HG03060 (cell line): ENCODE data around the gene HIVEP3.

Experiments used
- ATAC-seq: cut with Tn5 transposase; IDR thresholded peaks from one replicate; pipeline ENCODE4 v1.9.1; 2021; ENCODE audit warnings: low read depth, moderate number of reproducible peaks; ENCODE audit not compliant: unreplicated experiment

The HIVEP3 gene

DNA sequence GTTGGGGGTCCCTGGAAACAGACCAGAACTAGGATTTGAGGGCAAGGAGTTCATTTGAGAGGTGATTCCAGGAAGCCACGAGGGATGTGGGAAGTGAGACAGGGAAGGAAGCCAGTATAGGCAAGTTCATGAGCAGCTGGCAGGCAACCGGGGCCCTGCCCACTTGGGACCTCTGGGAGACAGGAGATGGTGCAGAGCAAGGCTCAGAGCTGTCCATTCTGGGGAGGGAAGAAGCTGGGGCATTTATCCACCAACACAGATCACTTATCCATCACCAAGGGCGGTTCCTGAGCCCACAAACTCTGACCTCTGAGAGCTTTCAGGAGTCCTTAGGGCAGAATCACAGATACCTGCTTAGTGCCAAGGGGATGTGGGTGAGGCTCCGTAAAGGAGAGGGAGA is 451.0 kb downstream of the HIVEP3 start:
- no peak for ATAC-seq

DNA sequence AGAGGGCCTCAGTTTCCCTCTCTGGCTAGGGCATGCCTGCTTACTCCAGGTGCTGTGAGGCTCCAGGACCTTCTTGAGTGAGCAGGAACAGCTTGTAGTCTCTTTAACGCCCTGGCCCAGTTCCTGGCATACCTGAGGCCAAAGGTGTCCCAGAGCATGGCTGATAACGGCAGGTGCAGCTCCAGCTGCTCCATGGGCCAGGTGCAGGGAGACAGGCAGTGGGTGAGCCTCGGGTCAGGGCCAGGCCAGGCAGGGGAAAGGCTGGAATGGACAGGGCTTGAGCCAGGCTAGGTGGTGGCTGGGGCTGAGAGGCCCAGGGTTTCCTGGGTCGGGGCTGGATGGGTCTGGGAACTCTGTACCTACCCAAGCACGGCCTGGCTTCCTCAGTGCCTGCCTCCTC is 452.6 kb downstream of the HIVEP3 start:
- no peak for ATAC-seq

DNA sequence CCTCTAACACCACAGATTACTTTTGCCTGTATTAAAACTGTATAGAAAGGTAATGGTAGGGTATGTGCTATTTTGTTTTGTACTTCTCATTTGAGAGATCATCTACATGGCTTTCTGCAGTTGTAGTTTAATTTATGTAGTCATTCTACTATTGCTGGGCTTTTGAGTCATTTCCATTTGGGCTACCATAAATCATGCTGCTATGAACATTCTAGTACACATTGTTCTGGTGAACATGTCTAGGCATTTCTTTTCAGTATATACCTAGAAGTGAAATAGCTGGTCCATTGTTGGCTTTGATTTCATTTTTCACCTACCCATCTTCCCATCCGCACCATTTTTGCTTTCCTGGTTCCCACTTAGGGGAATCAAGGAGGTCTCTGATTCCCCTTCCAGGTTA is 453.0 kb downstream of the HIVEP3 start:
- no peak for ATAC-seq

DNA sequence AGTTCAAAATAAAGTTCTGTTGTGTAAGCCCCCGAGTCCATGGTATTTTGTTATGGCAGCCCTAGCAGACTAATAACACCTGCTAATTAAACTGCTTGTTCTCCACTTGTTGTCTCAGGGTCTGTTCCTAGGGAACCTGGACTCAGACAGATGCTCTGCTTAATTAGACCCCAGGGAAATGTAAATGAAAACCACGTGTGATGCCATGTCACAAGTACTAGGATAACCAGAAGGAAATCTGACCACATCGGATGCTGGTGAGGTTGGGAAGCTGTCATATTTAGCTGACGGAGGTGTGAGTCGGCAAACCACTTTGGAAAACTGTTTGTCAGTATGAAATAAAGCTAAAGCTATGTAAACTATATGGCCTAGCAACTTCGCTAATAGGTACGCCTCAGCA is 453.8 kb downstream of the HIVEP3 start:
- ATAC-seq, result no peak

DNA sequence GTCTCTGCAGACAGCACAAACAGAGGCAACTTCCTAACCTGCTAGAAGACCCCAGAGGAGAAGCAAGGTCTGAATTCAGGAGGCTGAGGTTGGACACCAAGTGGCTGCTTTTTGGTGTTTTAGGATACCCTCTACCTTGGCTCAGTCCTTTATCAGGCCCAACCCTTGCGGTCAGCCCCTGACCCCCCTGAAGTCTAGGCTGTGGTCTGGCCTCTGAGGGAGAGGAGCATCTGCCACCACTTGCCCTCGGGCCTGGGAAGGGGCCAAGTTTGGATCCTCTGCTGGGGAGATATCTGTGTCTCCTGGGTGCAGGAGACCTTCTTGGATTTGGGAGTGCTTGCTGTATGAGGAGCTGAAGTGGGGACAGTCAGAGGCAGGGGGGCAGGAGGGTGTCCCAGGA is 455.2 kb downstream of the HIVEP3 start:
- ATAC-seq, result no peak

DNA sequence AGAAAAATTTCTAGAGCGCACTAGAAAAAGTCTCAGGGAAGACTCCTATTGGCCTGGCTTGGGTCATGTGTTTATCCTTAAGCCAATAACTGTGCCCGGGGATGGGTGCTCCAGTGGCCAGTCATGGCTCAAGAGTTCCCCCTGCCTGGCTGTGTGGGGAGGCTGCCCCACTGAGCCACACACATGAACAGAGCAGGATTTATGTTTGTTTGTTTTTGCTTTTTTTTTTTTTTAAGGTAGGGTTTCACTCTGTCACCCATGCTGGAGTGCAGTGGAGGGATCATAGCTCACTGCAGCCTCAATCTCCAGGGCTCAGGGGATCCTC is 456.1 kb downstream of the HIVEP3 start:
- no peak for ATAC-seq

DNA sequence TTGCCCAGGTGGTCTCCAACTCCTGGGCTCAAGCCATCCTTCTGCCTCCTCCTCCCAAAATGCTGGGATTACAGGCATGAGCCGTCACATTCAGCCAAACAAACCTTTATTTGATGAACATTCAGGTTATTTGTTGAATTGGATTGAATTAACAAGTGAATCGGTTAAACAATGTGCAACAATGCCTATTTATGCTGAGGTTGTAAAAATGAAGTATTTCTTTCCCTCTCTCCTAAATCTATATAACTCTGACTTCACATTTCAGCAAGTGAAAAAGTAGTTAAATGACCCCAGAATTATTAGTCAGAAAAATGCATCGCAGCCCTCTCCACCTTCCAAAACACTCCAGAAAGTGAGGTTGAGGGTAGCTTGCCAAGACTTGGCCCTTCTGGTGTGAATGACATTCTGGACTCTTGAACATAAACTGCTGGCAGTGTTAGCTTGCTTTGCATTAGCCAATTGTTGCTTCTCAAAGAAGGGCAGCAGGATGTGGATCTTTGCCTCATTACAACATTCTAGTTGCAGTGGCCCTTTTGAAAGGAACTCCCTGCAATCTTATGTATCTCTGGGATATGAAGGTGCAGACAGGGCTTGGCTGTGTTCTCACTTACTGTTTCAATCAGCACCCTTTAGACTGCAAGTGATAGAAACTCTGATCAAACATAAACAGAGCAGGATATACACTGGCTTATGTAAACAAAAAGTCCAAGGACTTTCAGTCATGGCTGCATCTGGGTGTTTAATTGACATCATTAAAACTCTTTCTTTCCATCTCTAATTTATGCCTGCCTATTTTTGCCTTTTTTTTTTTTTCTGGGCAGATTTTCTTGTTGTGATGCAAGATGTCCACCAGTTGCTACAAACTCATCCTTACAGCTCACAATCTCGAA is 456.7 kb downstream of the HIVEP3 start:
- no peak for ATAC-seq

DNA sequence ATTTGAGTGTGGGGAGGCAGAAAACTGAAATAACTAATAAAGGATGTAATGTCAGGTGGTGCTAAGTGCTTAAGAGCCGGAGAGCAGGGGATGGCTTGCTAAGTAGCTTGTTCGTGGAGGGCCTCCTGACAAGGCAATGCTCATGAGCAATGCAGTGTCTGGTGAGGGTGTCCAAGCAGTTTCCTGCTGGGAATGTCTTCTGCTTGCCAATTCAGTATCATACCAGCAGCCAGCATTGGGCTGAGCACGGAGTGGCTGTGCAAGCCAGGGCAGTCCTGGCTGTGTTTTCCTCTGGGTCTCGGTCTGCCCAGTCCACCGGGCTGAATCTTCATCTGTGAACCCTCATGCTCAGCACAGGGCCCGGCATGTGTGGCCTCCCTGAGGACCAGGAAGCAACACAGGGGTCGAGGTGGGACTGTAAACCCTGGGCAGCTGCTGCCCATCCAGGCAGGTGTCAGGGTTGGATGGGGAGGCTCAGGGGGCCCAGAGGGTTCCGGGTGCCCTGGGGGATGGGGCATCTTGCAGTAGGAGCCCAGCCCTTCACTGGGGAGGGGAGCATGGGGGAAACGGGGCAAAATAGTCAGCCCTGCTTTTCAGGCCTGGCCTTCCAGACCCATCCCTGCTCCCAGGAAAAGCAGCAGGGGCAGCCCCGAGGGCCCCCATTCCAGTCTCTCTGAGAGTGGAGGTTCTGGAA is 461.7 kb downstream of the HIVEP3 start:
- ATAC-seq, result no peak
